WERI-Rb-1 (cell line): Measurements from ENCODE around the gene AMBRA1.

Experiments
- DNase-seq: peaks from one replicate; pipeline ENCODE4 v3.0.0-alpha.2; 2020
- H3K27ac ChIP-seq: fragments of 250-450 bp; sonication (Bioruptor Pico); 2 replicates; pipeline ENCODE4 v1.5.1; 2020; ENCODE audit warnings: mild to moderate bottlenecking, moderate library complexity
- H3K27me3 ChIP-seq: fragments of 250-450 bp; sonication (Bioruptor Pico); 2 replicates; pipeline ENCODE4 v1.5.1; 2021; ENCODE audit warnings: mild to moderate bottlenecking, low read depth, moderate library complexity; ENCODE audit not compliant: insufficient read depth, severe bottlenecking
- H3K36me3 ChIP-seq: fragments of 250-450 bp; sonication (Bioruptor Pico); 2 replicates; pipeline ENCODE4 v1.5.1; 2020; ENCODE audit warnings: mild to moderate bottlenecking, moderate library complexity
- H3K4me3 ChIP-seq: 2 replicates; pipeline ENCODE4 v1.5.1; 2011; ENCODE audit warnings: low read depth, mild to moderate bottlenecking, control low read depth, low read length
- H3K9me3 ChIP-seq: fragments of 250-450 bp; sonication (Bioruptor Pico); 2 replicates; pipeline ENCODE4 v1.5.1; 2021; ENCODE audit warnings: mild to moderate bottlenecking, moderate library complexity; ENCODE audit not compliant: severe bottlenecking
- CTCF ChIP-seq: IDR thresholded peaks from 2 replicates; pipeline ENCODE4 v1.5.1; 2011; ENCODE audit warnings: low read depth, mild to moderate bottlenecking, control low read depth, inconsistent platforms, low read length

AMBRA1 gene

DNA sequence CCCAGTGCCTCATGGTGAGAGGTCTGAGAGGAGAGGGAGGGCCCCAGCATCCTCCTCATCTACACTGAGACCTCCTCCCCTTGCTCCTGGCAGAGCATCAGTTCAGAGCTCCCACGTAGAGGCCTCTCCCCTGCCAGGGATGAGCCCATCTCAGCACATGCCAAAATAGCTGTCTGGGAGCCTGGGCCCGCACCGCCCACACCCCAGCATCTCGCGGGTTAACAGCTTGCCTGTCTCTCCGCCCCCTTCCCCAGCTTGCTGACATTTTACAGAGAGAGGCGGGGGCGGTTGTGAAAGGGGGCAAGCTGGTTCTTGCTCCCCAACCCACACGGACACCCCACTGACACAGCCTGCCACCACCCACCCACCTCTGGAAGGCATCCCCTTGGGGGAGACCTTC is 240.1 kb downstream of the AMBRA1 start:
- H3K27ac ChIP-seq = no peak overlapping the region
- H3K4me3 ChIP-seq = no peak overlapping the region
- no peaks in the 10 kb centered on the region for H3K9me3 ChIP-seq
- no peak for DNase-seq
- no peak for TF ChIP-seq CTCF
- H3K27me3 ChIP-seq = no peaks in the 10 kb centered on the region
- peaks cover 21% of the 10 kb centered on the region for H3K36me3 ChIP-seq

GRCh38 chr11:46352063-46352841 is 241.6 kb downstream of the AMBRA1 start:
- peak overlapping the region; percentile 49 for H3K27ac ChIP-seq
- peak overlapping the region; percentile 31 for H3K4me3 ChIP-seq
- H3K9me3 ChIP-seq = no peaks in the 10 kb centered on the region
- DNase-seq = peak; percentile 88
- H3K27me3 ChIP-seq = no peaks in the 10 kb centered on the region
- peaks cover 21% of the 10 kb centered on the region for H3K36me3 ChIP-seq
- TF ChIP-seq CTCF = peak; percentile 98

DNA sequence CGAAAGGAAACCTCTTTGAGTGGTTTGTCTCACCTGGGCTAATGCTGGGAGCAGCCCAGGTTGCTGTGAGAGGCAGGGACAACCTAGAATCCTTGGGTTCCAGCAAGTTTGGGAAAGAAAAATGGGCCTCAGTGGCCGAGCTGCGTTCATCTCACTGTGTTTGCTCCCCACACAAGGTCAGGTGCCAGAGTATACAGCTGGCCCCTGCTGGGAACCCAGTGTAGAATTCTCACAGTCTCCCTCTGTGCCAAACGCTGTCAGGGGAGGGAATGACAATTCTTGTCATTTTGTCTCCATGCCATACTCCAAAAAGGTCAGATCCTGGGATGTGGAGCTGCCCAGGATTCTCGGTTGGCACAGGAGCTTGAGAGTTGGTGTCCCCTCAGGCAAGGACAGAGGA is 242.2 kb downstream of the AMBRA1 start:
- Histone ChIP-seq H3K36me3 (peaks cover 21% of the 10 kb centered on the region), H3K4me3 (no peak overlapping the region), H3K27ac (peak overlapping the region; percentile 28; the same call in 1 of the 2 replicates), H3K27me3 (no peaks in the 10 kb centered on the region), H3K9me3 (no peaks in the 10 kb centered on the region)
- no peak for DNase-seq
- TF ChIP-seq CTCF = no peak

DNA sequence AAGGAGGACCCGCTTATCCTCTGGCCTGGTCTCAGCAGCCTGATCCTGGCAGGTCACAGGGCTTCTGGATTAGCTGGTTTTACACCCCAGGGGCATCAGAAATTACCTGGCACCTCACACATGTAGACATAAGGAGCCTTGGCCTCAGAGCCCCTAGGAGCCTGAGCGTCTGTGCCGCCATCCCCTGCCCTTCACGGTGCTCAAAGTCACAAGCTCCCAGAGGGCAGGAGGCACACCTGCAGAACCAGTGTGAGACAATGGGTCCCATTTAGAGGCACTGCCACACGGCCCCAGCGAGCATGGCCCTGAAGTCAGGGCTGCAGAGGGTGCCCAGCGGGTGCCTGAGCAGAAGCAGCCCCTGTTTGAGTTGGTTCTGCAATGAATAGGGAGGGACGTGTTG is 242.7 kb downstream of the AMBRA1 start:
- no peak for DNase-seq
- TF ChIP-seq CTCF = no peak
- Histone ChIP-seq H3K4me3 (no peak overlapping the region), H3K36me3 (peaks cover 21% of the 10 kb centered on the region), H3K27me3 (no peaks in the 10 kb centered on the region), H3K9me3 (no peaks in the 10 kb centered on the region), H3K27ac (no peak overlapping the region)

DNA sequence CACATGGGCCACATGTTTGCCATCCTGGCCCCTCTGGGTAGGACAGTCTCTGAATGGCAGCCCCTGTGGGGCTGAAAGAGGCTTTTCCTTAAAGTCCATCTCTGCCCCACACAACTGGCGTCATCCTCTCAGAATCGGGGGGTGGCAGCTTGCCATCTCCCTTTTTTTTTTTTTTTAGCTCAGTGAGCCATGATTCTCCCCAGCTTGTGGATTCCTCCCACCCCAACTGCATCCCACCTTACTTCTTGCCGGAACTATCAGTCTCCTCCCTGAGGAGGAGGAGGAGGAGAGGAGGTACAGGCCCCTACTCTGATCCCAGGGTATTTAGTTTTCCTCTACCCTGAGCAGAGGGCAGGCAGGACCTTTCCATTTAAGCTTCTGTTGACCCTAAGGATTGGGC is 243.1 kb downstream of the AMBRA1 start:
- H3K36me3 ChIP-seq = peaks cover 21% of the 10 kb centered on the region
- no peak overlapping the region for H3K4me3 ChIP-seq
- no peak for DNase-seq
- no peaks in the 10 kb centered on the region for H3K9me3 ChIP-seq
- no peak for TF ChIP-seq CTCF
- H3K27me3 ChIP-seq = no peaks in the 10 kb centered on the region
- no peak overlapping the region for H3K27ac ChIP-seq
